NCI-H748 (cell line): ENCODE measurements around the gene PPP1R27.

ENCODE experiments used
- DNase-seq: peaks from one replicate; lab custom pipeline; 2025; ENCODE audit not compliant: unreplicated experiment; lab: John Stamatoyannopoulos, UW

Gene PPP1R27

DNA sequence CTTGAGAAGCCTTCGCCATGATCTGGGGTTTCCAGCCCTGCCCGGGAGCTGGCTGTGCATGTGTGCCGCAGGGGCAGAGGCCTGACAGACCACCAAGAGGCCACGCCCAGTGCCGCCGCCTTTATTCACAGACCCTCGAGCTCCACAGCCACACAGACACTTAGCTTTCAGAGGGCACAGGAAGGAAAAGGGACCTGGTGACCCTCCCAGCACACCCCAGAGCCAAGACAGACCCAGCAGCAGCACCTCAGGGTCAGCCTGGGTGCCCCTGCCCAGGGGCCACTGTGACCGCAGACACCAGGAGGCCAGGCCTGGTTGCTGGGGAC, 12.6 kb downstream of the PPP1R27 start:
- no peak for DNase-seq

DNA sequence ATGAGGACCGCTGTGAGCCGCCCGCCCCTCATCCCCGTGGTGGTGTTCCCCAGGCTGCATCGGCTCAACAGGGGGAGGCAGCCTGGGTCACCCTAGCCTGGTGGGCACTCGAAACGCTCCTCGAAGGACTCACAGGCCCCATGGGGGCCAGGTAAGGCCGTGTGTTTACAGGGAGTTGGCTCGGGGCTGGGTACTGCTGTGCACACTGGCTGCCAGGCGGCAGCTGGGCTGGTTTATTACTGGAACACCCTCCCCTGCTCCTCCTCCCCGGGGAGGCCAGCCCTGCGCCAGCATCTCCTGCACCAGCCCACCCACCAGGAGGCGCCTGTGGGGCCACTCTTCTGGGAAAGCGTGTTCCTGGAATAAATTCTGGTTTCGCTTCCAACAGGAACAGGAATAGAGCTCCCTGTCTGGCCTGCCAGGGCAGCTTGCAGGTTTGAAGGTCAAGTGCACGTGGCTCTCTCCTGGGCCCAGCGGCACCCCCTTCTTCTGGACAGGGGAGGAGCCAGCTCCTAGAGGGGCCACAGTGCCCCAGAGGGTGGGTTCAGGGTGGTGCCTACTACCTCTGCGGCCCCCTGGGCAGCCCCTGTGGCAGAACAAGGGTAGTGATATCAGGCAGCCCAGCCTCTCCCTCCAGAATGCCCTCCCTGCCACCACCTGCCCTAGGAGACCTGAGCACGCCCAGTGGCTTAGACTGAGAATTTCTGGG, 13.1 kb downstream of the PPP1R27 start:
- peak; percentile 28 for DNase-seq

DNA sequence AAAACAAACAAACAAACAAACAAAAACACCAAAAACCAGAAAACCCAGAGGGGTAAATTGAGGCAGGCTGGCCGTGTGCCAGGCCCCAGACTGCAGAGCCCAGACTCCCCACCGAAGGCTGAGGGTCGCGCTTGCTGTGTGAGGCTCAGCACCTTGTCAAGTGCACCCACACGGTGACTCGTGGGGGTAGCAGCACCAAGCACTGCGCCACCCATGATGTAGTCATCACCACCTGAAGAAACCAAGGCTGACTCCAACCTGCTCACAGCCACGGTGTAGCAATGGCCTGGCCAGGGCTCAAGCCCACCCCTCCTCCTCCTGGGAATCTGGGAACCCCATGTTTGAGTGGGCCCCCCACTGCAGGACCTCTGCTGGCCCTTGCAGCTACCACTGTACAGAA, 13.7 kb downstream of the PPP1R27 start:
- no peak for DNase-seq

DNA sequence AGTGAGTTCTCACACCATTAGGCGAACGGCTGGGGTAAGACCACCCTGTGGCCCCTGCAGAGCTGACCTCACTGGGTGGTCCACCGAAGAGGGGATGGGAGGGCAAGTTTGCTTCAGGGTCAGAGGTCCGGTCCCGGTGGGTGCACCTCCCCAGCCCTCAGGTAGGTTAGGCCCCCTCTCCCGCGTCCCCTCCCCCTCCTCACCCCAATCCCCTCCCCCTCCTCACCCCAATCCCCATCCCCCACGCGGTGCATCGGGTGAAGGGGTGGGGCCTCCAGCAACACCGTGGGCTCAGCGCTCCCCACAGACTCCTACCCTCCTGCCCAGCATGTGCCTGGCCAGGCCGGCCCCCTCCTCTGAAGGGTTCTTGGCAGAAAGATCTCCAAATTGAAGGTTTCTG, 15.1 kb downstream of the PPP1R27 start:
- DNase-seq = no peak

DNA sequence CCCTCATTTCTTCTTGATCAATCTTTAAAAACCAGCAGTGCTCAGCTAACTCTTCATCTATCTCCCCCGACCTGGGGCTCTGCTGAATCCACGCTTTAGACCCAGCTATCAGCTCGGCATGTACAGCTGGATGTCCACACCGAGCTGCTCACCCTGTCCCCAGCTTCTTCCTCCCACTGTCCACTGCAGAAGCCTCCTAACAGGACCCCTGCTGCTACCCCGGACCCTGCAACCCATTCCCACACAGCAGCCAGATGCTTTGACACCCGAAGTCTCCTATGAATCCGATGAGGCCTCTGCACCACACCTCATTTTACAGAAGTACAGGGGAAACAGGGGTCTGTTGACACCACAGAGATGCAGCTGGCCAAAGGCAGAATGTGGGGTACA, 17.1 kb downstream of the PPP1R27 start:
- DNase-seq = no peak

DNA sequence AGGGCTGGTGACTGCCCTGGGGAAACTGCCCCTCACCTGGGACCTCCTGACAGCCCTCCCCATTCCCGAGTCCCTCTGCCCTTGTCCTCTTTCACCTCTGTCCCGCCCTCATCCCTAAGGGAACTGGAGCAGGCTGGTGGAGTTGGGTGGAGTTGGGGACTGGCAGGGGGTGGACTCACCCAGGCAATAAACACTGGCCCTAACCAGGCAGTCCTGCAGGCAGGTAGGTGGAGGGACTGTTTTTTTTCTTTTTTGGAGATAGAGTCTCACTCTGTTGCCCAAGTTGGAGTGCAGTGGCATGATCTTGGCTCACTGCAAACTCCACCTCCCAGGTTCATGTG, 19.2 kb downstream of the PPP1R27 start:
- DNase-seq = no peak

DNA sequence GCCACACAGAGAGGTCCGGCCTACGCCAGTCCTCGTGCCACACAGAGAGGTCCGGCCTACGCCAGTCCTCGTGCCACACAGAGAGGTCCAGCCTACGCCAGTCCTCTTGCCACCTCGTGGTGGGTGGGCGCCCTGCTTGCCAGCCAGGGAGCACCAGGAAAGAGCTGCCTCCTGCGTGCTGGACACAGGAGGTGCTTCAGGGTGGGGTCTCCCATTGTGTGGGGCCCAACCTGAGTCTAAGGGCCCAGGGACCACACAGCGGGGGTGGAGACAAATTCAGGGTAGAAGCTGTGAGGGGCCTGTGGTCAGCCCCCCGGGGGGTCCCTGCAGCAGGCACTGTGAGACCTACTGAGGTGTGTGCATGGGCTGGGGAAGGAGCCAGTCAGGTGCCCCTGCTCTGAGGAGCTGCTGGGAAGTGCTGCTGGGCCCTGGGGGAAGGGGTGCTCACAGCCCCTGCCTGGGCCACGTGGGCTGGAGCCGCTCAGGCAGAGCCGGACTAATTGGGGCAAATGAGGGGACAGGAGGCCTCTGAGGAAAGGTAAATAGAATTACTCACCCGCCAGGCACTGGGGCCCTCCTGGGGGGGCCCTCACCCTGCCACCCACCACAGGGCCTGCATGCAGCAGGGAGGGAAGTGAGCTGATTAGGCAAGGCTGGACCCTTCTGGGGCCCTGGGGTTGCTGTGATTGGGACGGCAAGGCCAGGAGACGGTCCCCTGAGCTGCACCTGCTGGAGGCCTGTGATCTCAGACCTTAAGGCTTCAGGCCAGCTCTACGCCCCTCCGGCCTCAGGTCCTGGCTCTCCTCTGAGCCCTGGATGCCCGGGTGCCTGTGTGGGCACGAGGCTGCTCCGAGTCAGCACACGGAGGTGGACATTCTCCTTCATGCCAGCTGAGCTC, 19.9 kb downstream of the PPP1R27 start:
- DNase-seq = no peak

DNA sequence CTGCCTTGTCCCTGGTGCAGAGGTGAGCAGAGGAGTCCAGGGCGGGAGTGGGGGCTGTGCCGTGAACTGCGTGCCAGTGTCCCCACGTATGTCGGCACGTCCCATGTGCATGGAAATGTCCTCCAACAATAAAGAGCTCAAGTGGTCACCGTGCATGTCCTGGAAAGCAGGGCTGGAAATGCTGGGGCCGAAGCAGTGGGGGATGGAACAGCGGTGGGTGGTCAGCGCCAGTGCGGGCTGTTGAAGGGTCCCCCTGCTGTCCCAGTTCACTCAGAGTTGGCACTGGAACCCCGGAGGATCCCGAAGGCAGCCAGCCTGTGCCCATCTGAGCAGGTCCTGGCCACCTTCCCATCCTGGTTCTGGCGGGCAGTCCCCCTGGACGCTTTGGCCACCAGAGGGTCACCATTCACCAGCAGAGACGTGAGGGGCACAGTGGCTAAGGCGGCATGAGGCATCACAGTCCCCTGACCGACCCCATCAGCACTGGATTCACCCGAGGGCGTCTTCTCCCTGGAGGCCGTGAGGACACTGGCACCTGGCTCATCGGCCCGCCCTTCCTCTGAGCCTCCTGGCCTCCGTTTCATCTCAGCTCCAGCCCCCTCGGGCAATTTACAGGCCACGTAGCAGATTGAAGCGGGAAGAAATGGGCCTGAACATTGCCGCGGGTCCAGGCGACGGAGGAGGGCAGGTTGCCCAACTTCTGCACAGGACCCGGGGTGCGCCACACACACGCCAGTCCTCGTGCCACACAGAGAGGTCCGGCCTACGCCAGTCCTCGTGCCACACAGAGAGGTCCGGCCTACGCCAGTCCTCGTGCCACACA, 20.8 kb downstream of the PPP1R27 start:
- no peak for DNase-seq

DNA sequence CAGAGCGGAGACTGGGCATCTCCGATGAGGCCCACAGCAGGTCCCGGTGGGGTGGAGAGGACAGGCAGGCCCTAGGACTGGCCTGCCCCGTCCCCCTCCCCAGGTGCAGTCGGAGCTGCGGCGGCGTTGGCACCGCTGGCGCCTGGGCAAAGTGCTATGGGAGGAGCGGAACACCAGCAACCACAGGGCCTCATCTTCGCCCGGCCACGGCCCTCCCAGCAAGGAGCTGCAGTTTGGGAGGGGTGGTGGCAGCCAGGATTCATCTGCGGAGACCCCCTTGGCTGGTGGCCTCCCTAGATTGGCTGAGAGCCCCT, 21.5 kb downstream of the PPP1R27 start:
- no peak for DNase-seq

DNA sequence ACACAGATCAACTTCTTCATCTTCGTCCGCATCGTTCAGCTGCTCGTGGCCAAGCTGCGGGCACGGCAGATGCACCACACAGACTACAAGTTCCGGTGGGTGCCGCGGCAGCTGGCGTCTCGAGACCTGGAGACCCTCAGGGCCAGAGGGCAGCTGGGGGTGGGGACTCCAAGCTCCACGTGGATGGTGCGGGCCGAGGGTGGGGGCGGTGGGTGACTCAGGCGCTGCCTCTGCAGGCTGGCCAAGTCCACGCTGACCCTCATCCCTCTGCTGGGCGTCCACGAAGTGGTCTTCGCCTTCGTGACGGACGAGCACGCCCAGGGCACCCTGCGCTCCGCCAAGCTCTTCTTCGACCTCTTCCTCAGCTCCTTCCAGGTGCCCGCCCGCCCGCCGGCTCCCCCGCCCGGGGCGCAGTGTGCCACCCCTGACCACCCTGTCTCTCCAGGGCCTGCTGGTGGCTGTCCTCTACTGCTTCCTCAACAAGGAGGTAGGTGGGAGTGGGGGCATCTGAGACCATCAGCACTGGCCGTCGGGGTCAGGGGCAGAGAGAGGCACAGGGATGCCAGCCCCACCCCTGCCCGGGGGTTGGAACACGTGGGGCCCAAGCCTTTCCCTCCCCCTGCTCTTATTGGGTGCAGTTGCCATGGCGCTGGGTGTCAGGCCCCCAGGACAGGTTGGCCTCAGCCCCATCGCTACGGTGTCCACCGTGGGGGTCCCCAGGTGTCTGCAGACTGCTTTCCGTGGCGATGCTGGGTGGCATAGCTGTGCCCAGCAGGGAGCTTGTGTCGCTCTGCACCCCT, 22.1 kb downstream of the PPP1R27 start:
- no peak for DNase-seq

DNA sequence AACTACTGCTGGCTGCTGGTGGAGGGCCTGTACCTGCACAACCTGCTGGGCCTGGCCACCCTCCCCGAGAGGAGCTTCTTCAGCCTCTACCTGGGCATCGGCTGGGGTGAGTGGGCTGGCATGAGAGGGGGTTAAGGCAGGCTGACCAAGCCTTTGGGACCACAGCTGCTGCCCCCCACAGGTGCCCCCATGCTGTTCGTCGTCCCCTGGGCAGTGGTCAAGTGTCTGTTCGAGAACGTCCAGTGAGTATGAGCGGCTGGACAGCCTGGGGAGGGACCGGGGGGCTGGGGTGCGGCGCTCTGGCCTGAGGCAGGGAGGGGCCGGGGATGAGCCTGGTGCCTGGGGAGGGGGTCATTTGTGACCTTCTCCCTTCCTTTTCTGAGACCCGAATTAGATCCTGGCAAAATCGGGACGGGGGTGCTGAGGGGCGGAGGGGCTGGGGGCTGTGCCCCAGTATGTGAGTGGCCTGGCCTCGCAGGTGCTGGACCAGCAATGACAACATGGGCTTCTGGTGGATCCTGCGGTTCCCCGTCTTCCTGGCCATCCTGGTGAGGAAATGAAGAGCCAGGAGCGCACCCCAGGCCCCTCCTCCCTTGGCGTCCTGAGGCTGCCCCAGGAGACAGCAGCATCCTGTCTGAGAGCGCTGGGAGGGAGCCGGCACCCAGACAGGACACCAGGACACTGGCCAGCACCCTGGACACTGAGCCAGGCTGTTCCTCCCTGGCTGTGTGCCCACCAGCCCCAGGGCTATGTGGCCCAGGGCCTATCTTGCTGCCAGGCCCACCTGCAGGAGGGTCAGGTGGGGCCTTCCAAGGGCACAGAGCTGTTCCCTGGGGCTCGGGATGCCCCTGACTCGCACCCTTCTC, 22.9 kb downstream of the PPP1R27 start:
- DNase-seq = no peak

DNA sequence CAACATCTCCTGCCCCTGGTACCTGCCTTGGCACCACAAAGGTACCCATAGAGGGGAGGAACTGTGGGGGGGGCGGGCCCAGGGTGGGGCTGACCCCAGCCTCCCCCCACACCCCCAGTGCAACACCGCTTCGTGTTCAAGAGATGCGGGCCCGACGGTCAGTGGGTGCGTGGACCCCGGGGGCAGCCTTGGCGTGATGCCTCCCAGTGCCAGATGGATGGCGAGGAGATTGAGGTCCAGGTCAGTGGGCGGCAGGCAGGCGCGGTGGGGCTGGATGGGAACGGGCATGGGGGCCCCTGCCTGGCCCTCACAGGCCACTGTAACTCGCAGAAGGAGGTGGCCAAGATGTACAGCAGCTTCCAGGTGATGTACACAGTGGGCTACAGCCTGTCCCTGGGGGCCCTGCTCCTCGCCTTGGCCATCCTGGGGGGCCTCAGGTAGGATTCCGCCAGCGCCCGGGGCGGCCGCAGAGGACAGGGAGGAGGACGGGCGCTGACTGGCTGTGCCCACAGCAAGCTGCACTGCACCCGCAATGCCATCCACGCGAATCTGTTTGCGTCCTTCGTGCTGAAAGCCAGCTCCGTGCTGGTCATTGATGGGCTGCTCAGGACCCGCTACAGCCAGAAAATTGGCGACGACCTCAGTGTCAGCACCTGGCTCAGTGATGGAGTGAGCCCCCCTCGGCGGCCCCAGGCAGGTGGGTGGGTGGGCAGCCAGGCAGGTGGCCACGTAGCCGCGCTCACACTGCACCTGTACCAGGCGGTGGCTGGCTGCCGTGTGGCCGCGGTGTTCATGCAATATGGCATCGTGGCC, 23.8 kb downstream of the PPP1R27 start:
- no peak for DNase-seq

DNA sequence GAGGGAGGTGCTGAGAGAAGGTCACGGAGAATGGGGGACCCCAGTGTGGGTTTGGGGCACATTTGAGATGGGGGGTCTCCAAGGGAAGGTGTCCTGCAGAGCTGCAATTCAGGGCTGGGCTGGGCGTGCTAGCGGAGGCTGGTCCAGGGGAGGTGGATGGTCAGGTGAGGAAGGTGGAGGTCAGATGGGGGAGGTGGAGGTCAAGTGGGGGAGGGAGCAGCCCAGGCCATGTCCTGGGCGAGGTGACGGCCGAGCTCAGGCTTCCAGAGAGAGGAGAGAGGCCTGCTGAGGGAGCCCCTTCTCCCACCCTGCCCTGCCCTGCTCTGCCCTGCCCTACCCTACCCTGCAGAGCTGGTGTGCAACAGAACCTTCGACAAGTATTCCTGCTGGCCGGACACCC, 24.4 kb downstream of the PPP1R27 start:
- no peak for DNase-seq

DNA sequence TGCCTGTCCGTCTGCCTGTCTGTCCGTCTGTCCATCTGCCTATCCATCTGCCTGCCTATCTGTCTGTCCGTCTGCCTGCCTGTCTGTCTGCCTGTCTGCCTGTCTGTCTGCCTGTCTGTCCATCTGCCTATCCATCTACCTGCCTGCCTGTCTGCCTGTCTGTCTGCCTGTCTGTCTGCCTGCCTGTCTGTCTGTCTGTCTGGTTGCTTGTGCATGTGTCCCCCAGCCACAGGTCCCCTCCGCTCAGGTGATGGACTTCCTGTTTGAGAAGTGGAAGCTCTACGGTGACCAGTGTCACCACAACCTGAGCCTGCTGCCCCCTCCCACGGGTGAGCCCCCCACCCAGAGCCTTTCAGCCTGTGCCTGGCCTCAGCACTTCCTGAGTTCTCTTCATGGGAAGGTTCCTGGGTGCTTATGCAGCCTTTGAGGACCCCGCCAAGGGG, 25.3 kb downstream of the PPP1R27 start:
- no peak for DNase-seq

DNA sequence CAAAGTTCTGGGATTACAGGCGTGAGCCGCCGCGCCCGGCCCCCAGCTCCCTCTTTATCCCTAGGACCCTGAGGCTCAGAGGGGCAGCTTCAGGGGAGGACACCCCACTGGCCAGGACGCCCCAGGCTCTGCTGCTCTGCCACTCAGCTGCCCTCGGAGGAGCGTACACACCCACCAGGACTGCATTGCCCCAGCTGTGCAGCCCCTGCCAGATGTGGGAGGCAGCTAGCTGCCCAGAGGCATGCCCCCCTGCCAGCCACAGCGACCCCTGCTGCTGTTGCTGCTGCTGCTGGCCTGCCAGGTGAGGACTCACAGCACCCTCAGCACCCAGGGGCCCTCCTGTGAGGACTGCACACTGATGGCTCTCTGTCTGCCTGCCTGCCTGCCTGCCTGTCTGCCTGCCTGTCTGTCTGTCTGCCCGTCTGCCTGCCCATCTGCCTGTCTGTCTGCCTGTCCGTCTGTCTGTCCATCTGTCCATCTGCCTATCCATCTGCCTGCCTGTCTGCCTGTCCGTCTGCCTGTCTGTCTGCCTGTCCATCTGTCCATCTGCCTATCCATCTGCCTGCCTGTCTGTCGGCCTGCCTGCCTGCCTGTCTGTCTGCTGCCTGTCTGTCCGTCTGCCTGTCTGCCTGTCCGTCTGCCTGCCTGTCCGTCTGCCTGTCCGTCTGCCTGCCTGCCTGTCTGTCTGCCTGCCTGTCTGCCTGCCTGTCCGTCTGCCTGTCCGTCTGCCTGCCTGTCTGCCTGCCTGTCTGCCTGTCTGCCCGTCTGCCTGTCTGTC, 25.9 kb downstream of the PPP1R27 start:
- DNase-seq = no peak

DNA sequence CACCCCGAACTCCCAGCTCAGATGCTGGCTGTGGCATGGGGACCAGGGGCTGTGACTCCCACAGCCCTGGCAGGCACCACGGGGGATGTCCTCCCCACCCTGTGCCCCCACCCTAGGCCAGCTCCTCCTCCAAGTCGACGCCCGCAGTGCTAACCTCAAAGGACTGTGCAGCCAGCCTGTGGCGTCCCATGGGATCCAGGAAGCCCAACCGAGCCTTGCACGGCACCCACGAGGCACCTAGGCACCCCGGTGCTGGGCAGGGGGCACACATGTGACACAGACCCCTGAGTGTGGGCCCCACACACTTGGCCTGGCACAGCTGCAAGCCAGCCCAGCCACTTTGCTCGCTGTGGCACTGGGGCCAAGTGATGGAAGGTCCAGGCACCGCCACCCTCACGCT, 27.0 kb downstream of the PPP1R27 start:
- no peak for DNase-seq

DNA sequence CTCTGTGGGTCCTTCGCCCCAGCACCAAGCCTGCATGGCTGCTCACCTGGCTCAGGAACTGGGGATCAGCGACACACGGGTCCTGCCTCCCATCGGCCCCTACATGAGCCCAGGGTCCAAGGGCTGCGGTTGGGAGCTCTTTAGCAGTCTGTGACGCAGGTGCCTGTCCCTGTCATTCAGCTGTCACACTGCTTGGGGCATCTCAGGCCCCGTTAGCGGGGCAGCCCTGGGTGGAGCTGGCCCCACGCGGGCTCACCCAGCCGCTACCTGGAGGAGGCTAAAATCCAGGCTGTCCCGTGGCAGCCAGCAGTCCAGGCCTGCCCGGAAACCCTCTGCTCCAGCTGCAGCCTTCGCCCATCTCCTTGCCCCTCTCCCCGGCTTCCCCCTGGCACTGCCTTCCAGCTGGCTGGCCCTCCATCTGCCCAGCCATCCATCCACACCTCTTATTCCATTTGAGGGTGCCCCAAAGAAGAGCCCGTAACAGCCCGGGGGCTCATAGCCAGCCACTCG, 27.6 kb downstream of the PPP1R27 start:
- no peak for DNase-seq

DNA sequence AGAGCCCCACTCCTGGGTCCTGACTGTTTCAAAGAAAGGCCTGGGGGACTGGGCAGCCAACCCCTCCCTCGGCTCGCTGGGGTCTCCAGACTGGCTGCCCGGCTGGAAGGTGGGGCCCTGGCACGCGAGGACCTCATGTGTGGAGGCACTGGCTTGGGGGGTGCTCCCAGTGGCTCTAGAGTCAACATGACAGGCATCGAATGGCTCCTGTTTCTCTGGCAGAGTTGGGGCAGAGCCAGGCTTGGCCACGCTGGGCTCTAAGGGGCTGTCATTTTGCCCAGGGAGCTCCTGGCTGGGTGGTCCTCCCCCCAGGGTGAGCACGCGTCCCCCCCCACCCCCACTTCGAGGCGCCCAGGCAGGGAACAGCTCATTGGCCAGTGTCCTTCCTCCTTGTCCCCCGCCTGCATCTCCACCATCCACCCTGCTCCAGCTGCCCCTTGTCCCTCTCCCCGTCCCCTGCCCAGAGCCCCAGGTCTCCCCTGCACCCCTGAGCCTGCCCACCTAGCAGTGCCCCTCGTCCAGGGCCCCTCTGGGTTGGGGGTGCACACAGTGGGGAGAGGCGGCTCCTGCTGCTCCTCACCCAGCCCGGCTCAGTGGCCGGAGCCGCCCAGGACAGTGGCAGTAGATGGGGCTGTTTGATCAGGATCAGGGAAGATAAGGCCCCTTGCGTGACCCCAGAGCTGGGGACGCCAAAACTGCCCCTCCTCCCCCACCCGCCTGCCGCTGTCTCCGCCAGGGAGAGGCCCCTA, 28.2 kb downstream of the PPP1R27 start:
- no peak for DNase-seq
